Thoracic aorta (tissue), 2 donors: ENCODE results near the gene FAM107A. TPM values are rescaled to one million over a fixed set of nuclear protein-coding genes. Genes with fewer than 3 reads are reported as not detected.

Experiments used
- ATAC-seq: fragments of 150-250 bp; one replicate; pipeline ENCODE4 v1.8.0; 2017; ENCODE audit warnings: low read depth; ENCODE audit not compliant: insufficient number of reproducible peaks, low FRiP score
- DNase-seq: peaks from one replicate; pipeline ENCODE4 v3.0.0-alpha.2; 2020; ENCODE audit warnings: low spot score
- H3K27ac ChIP-seq, 2 donors: fragments of 200-600 bp; sonication (generic); 1 replicate in 1 of 2; 2 replicates in 1 of 2; pipeline ENCODE4 v1.5.1; 2016; ENCODE audit warnings: mild to moderate bottlenecking in 2 of 2, moderate library complexity in 2 of 2
- H3K27me3 ChIP-seq: fragments of 200-600 bp; sonication (generic); replicated peaks from 2 replicates; pipeline ENCODE4 v1.6.0; 2016; ENCODE audit warnings: mild to moderate bottlenecking; ENCODE audit not compliant: insufficient read depth
- H3K36me3 ChIP-seq: fragments of 200-600 bp; sonication (generic); one replicate; pipeline ENCODE4 v1.5.1; 2016
- H3K4me1 ChIP-seq, 2 donors: fragments of 200-600 bp; sonication (generic); 1 replicate in 1 of 2; 2 replicates in 1 of 2; pipeline versions ENCODE4 v1.5.1 to v1.6.0; 2016; ENCODE audit warnings: low read depth in 2 of 2, mild to moderate bottlenecking in 1 of 2; ENCODE audit not compliant: control insufficient read depth in 1 of 2
- H3K4me3 ChIP-seq: fragments of 200-600 bp; sonication (generic); 2 replicates; pipeline ENCODE4 v1.5.1; 2016; ENCODE audit warnings: mild to moderate bottlenecking
- H3K9me3 ChIP-seq: fragments of 200-600 bp; sonication (generic); 2 replicates; pipeline ENCODE4 v1.5.1; 2016
- CTCF ChIP-seq: fragments of 200-600 bp; sonication (generic); IDR thresholded peaks from one replicate; pipeline ENCODE4 v1.5.1; 2019; ENCODE audit warnings: antibody characterized with exemption
- total RNA-seq, 2 donors: library from RNA; depleted of rRNA; stranded (reverse); fragments of >200 nt; gene quantifications; one replicate each; pipeline versions ENCODE4 v1.1.0 to v1.2.3, GENCODE V29; 2016

The FAM107A gene
- total RNA-seq, 2 donors from 2014 or later = 25.3 to 63.6 TPM

- Histone ChIP-seq H3K4me3 (peak overlapping the region; percentile 75), H3K27ac (peak overlapping the region; percentile 35 to 46), H3K36me3 (no peaks in the 10 kb centered on the region), H3K4me1 (peaks cover 3 to 15% of the 10 kb centered on the region in 2 donors), H3K27me3 (no peaks in the 10 kb centered on the region), H3K9me3 (no peaks in the 10 kb centered on the region)
- peak; percentile 90 for TF ChIP-seq CTCF
- DNase-seq (peak; percentile 17), ATAC-seq (peak; percentile 56)
Measured at GRCh38 chr3:58585005-58585786, 8.0 kb upstream of the FAM107A start.

- no peak for ATAC-seq
- no peaks in the 10 kb centered on the region for H3K9me3 ChIP-seq
Measured at GRCh38 chr3:58584690-58585004, 7.5 kb upstream of the FAM107A start.

GRCh38 chr3:58581328-58582091 lies 4.3 kb upstream of the FAM107A start:
- Histone ChIP-seq H3K27ac (no peak overlapping the region), H3K4me1 (peaks cover 0 to 27% of the 10 kb centered on the region in 2 donors), H3K4me3 (no peak overlapping the region), H3K27me3 (no peaks in the 10 kb centered on the region), H3K9me3 (no peaks in the 10 kb centered on the region), H3K36me3 (no peaks in the 10 kb centered on the region)
- ATAC-seq (no peak), DNase-seq (no peak)
- TF ChIP-seq CTCF = no peak

More at GRCh38 chr3:58584690-58585004, 7.5 kb upstream of the FAM107A start:
- Histone ChIP-seq H3K4me1 (peaks cover 3 to 15% of the 10 kb centered on the region in 2 donors), H3K36me3 (no peaks in the 10 kb centered on the region), H3K27me3 (no peaks in the 10 kb centered on the region), H3K4me3 (peak overlapping the region; percentile 75), H3K27ac (peak overlapping the region; percentile 35 to 46)
- DNase-seq = no peak
- no peak for TF ChIP-seq CTCF

GRCh38 chr3:58580826-58581327 lies 3.7 kb upstream of the FAM107A start:
- Histone ChIP-seq H3K36me3 (no peaks in the 10 kb centered on the region), H3K4me1 (peaks cover 0 to 20% of the 10 kb centered on the region in 2 donors), H3K4me3 (no peak overlapping the region), H3K27me3 (no peaks in the 10 kb centered on the region), H3K27ac (no peak overlapping the region), H3K9me3 (no peaks in the 10 kb centered on the region)
- ATAC-seq = no peak
- no peak for TF ChIP-seq CTCF
- DNase-seq = no peak

GRCh38 chr3:58578873-58579272 lies 1.7 kb upstream of the FAM107A start:
- Histone ChIP-seq H3K36me3 (no peaks in the 10 kb centered on the region), H3K4me3 (no peak overlapping the region), H3K27me3 (no peaks in the 10 kb centered on the region), H3K27ac (no peak overlapping the region), H3K4me1 (peaks cover 0 to 16% of the 10 kb centered on the region in 2 donors), H3K9me3 (no peaks in the 10 kb centered on the region)
- no peak for TF ChIP-seq CTCF
- DNase-seq (no peak), ATAC-seq (no peak)
